ENCODE results near the gene LYSMD1.

GRCh38 chr1:151213560-151213959 is 47.9 kb upstream of the LYSMD1 start:
- no peak for TF ChIP-seq CTCF (IDR thresholded peaks at IDR 0.05)
- TF ChIP-seq POLR2A (IDR thresholded peaks at IDR 0.05), result no peak
